GM18873 (cell line): ENCODE results near the gene NCAM1.

Source experiments
- ATAC-seq: cut with Tn5 transposase; IDR thresholded peaks from one replicate; pipeline ENCODE4 v1.9.1; 2021; ENCODE audit warnings: mild to moderate bottlenecking, moderate library complexity, moderate number of reproducible peaks; ENCODE audit not compliant: unreplicated experiment, low FRiP score

The NCAM1 gene

GRCh38 chr11:113082341-113082955, 121.2 kb downstream of the NCAM1 start:
- no peak for ATAC-seq

- ATAC-seq, result no peak
These were observed 122.4 kb downstream of the NCAM1 start for GRCh38 chr11:113083571-113083970.

GRCh38 chr11:113084297-113084696, 123.1 kb downstream of the NCAM1 start:
- ATAC-seq, result no peak

GRCh38 chr11:113085446-113085845, 124.2 kb downstream of the NCAM1 start:
- no peak for ATAC-seq

- no peak for ATAC-seq
These were observed 126.5 kb downstream of the NCAM1 start for GRCh38 chr11:113087706-113088105.

- no peak for ATAC-seq
These were observed 129.7 kb downstream of the NCAM1 start for GRCh38 chr11:113090716-113091480.

- no peak for ATAC-seq
These were observed 130.2 kb downstream of the NCAM1 start for GRCh38 chr11:113091481-113091780.

- no peak for ATAC-seq
These were observed 135.4 kb downstream of the NCAM1 start for GRCh38 chr11:113096648-113097047.

GRCh38 chr11:113103932-113104690, 142.9 kb downstream of the NCAM1 start:
- ATAC-seq, result no peak

GRCh38 chr11:113104691-113105251, 143.6 kb downstream of the NCAM1 start:
- no peak for ATAC-seq

- ATAC-seq, result no peak
These were observed 144.4 kb downstream of the NCAM1 start for GRCh38 chr11:113105592-113105991.

GRCh38 chr11:113106507-113106906, 145.3 kb downstream of the NCAM1 start:
- ATAC-seq, result no peak

- ATAC-seq, result no peak
These were observed 148.8 kb downstream of the NCAM1 start for GRCh38 chr11:113110046-113110445.

- ATAC-seq, result no peak
These were observed 149.9 kb downstream of the NCAM1 start for GRCh38 chr11:113111156-113111555.

GRCh38 chr11:113112307-113112706, 151.1 kb downstream of the NCAM1 start:
- no peak for ATAC-seq

GRCh38 chr11:113113801-113114704, 152.8 kb downstream of the NCAM1 start:
- no peak for ATAC-seq

- ATAC-seq, result no peak
These were observed 153.4 kb downstream of the NCAM1 start for GRCh38 chr11:113114705-113115027.

GRCh38 chr11:113118104-113118503, 156.9 kb downstream of the NCAM1 start:
- ATAC-seq, result no peak

GRCh38 chr11:113119074-113119473, 157.9 kb downstream of the NCAM1 start:
- ATAC-seq, result no peak

GRCh38 chr11:113119966-113120736, 158.9 kb downstream of the NCAM1 start:
- ATAC-seq, result no peak
